GM19351 (cell line): ENCODE measurements around the gene SLC9A4.
"Not testable (repeated sequence)": the region's sequence is repeated elsewhere in the genome, so short reads cannot be mapped to it uniquely, and the experiment has no call there.

Experiments used
- ATAC-seq: cut with Tn5 transposase; IDR thresholded peaks from one replicate; pipeline ENCODE4 v1.9.1; 2021; ENCODE audit warnings: mild to moderate bottlenecking, moderate library complexity; ENCODE audit not compliant: unreplicated experiment

Gene SLC9A4

DNA sequence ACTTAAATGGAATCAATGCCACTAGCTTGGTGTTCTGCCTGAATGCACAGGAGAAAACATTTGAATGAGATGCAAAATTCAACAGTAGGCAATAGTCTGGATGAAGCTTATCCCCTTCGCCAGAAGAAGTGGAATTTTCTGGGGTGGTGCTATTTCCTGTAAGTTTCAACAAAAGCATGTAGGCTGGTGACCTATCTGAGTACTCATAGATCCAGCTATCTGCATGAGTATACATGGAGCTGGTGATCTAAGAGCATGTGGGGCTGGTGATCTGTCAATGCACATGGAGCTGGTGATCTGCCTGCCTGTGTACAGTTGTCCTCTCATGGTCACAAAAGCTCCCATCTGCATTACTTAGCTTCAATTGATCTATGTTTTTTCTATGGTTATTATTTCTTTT lies 71.2 kb downstream of the SLC9A4 start:
- no peak for ATAC-seq

DNA sequence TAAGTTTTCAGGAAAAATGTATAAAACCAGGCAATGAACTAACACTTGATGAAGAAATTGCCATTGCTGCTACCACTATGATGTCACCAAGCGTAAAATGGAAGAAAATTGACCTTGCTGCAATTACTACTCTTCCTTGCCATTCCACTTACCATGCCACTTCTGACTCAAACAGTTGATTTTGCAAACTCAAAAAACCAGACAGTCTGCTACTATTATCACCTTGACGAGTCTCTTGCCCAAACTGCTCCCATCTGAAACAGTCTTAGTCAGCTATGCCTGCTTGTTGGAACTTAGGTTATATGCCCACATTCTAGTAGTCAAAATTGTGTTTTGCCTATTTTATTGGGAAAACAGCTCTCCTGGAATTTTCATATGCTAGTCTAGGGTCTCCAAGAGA lies 74.4 kb downstream of the SLC9A4 start:
- ATAC-seq, result no peak

DNA sequence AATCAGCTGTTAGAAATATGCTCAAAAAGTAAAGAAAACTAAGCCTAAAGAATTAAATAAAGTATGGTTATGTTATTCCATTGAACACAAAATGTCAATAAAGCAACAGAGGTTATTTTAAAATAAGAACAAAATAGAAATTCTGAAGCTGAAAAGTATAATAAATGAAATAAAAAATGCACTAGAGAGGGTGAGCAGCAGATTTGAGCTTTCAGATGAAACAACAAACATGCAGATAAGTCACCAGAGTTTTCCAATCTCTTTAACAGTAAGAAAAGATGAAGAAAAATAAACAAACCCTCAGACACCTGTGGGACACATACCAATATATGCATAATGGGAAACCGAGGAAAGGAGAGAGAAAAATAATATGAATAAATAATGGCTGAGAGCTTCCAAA lies 76.0 kb downstream of the SLC9A4 start:
- no peak for ATAC-seq

DNA sequence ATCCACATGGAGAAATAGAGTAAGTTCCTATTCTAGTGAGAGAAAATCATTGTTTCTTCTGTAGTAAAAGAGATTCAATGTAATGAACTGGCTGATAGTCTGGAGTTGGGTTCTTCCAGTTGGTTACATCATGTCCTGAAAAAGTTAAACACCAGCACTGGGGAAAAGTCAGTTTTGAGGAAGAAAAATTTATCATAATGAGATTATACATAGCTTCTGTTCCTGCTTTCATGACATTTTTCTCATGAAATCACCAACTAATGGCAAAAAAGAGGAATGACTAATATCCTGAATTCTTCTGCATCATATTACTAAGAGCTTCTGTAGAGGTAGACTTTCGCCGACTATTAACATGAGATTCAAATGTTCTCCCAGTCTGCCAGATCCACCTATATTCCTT lies 77.1 kb downstream of the SLC9A4 start:
- ATAC-seq, result no peak

DNA sequence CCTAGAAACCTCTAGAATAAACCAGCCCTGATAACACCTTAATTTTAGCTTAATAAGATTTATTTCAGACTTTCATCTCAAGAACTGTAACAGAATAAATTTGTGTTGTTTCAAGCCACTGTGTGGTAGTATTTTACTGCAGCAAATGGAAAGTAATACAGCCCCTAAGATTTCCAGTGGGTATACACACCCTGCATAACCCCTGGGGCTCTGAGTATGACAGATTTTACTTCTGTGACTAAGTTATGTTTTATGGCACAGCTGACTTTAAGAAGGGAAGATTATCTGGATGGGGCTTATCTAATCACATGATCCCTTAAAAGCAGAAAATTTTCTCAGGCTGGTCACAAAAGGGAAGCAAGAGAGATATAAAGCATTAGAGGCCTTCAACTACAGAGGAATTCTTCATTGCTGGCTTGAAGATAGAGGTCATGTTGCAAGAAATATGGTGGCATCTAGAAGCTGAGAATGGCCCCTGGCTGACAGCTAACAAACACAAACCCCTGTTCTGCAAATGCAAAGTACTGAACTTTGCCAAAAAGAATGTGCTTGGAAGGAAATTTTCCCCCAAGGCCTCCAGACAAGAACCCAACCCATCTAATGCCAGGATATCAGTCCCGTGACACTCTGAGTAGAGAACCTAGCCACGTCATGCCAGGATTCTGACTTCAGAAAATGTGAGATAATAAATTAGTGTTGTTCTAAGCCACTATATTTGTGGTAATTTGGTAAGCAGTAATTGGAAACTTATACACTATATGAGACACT lies 78.5 kb downstream of the SLC9A4 start:
- ATAC-seq, result no peak

DNA sequence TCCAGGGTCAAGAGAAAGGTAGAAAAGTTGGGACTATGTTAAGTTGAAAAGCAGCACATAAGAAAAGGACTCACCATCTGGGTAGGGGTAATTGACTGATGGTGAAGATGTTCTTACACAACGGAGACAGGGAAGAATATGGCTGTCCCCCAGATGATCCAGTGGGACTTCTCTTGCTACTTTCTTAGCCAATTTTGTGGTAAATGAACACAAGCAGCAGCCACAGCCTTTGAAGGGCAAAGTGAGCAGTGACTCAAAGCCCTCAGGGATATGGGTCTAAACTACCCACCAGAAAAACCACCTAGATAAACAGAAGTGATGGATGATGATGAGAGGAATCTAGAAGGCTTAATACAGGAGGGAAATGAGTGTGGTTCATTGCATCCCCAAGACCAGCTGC lies 80.6 kb downstream of the SLC9A4 start:
- no peak for ATAC-seq

DNA sequence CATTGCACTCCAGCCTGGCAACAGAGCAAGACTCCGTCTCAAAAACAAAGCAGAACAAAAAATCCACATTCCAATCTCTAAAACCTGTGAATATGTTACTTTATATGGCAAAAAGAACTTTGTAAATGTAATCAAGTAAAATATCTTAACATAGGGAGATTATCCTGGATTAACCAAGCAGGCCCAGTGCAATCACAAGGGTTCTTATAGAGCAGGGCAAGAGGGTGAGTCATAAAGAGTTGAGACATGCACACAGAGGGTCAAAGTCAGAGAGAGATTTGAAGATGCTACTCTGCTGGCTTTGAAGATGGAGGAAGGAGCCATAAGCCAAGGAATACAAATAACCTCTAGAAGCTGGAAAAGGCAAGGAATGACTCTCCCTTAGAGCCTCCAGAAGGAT lies 85.4 kb downstream of the SLC9A4 start:
- no peak for ATAC-seq

DNA sequence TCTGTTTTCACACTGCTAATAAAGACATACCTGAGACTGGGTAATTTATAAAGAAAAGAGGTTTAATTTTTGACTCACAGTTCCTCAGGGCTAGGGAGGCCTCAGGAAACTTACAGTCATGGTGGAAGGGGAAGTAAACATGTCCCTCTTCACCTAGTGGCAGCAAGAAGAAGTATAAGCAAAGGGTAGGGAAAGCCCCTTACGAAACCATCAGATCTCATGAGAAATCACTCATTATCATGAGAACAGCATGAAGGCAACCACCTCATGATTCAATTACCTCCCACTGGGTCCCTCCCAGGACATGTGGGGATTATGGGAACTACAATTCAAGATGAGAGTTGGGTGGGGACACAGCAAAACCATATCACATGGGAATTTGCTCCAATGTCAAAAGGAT lies 89.5 kb downstream of the SLC9A4 start:
- ATAC-seq, result not testable (repeated sequence)

DNA sequence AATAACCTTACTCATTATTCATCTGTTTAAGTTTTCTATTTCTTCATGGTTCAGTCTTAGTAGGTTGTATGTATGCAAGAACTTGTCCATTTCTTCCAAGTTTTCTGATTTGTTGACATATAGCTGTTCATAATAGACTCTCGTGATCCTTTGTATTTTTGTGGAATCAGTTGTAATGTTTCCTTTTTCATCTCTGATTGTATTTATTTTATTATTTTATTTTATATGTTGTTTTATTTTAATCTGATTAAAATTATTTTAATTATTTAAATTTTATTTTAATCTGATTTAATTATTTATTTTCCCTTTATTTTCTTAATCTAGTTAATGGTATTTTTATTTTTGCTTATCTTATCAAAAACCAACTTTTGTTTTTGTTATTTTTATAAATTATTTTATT lies 102.9 kb downstream of the SLC9A4 start:
- no peak for ATAC-seq

DNA sequence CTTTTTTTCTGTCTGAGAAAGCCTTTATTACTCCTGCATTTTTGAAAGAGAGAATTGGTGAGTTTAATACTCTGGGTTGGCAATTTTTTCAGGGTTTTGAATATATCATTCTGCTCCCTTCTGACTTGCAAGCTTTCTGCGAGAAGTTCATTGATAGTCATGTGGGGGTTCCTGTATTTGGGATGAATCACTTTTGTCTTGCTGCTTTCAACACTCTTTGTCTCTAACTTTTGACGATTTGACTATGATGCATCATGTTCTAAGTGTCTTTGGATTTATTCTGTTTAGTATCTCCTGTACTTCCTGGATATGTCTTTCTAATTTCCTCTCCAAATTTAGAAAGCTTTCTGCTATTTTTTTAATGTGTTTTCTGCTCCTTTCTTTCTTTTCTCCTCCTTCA lies 105.3 kb downstream of the SLC9A4 start:
- no peak for ATAC-seq

DNA sequence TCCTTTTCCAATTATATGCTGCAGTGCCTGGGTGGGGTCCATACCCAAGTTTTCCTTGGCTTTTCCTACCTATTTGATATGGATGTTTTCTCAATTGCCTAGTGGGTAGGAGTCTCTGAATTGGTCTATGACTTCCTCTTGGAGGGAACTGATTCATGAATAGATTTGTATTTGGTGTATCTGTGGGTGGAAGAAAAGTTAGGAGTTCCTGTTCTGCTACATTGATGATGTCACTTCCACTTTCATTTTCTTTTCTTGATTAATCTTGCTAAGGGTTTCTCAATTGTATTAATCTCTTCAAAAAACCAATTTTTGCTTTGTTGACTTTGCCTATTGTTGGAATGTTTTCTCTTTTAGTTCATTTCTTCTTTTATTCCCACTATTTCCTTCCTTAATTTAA lies 108.9 kb downstream of the SLC9A4 start:
- ATAC-seq, result no peak

DNA sequence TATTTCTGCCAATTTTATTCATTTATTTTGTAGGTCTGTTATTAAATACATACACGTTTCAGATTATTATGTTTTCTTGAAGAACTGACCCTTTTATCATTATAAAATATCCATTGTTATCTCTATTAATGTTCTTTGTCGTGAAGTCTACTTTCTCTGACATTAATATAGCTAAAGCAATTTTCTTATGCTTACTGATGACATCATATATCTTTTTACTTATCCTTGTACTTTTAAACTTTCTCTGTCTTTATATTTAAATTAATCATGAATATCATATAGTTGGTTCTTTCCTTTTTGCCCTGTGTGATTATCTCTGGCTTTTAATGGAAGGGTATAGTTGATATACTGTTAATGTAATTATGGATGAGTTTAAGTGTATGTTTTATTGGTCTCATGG lies 109.8 kb downstream of the SLC9A4 start:
- ATAC-seq, result no peak
